PFSK-1 (cell line): ENCODE data around the gene ERGIC1.

ENCODE experiments used
- FOXP2 ChIP-seq: optimal IDR thresholded peaks from 2 replicates; pipeline ENCODE3; 2011; ENCODE audit warnings: borderline replicate concordance, control low read depth, inconsistent platforms; ENCODE audit not compliant: insufficient read depth; ENCODE audit errors: extremely low read length, extremely low read depth
- POLR2AphosphoS5 ChIP-seq: IDR thresholded peaks from 2 replicates; pipeline ENCODE4 v1.6.1; 2012; ENCODE audit warnings: low read depth, mild to moderate bottlenecking, control low read depth, low read length, moderate library complexity
- SIN3A ChIP-seq: IDR thresholded peaks from 2 replicates; pipeline ENCODE4 v1.6.1; 2012; ENCODE audit warnings: mild to moderate bottlenecking, low read length, moderate library complexity, borderline replicate concordance; ENCODE audit not compliant: insufficient read depth
- TAF1 ChIP-seq: IDR thresholded peaks from 2 replicates; pipeline ENCODE4 v1.6.1; 2012; ENCODE audit warnings: low read length, control low read depth, borderline replicate concordance; ENCODE audit not compliant: insufficient read depth
- TF ChIP-seq, protein P1 (sequence below), 2 experiments: IDR thresholded peaks; 2 replicates each; pipeline versions ENCODE4 v1.6.1 to v1.8.0; 2011 to 2012; ENCODE audit warnings: low read depth in 2 of 2, low read length in 2 of 2, control low read depth in 1 of 2, inconsistent platforms in 1 of 2, mild to moderate bottlenecking in 1 of 2, moderate library complexity in 1 of 2; ENCODE audit not compliant: insufficient read depth in 1 of 2

ERGIC1 gene

DNA sequence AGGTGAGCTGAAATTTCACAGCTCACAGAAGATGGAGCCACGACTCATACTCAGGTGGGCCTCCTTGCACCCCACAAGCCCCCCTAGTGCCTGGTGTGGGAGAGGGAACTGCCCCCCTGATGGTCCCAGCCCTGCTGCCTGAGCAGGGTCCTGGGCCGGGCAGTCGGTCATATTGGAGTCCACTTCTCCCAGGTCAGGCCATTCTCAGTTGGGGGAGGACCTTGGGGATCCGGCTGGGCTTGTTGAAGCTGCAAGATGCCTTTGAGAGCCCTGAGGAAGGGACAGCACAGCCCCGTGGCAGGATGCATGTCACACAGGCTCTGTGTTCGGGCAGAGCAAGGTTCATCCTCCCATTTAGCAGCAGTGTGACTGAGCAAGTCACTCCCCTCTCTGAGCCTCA is 56.6 kb downstream of the ERGIC1 start:
- TF ChIP-seq POLR2AphosphoS5 (no peak), FOXP2 (no peak), SIN3A (no peak), TAF1 (no peak)
- TF ChIP-seq, protein P1, sequence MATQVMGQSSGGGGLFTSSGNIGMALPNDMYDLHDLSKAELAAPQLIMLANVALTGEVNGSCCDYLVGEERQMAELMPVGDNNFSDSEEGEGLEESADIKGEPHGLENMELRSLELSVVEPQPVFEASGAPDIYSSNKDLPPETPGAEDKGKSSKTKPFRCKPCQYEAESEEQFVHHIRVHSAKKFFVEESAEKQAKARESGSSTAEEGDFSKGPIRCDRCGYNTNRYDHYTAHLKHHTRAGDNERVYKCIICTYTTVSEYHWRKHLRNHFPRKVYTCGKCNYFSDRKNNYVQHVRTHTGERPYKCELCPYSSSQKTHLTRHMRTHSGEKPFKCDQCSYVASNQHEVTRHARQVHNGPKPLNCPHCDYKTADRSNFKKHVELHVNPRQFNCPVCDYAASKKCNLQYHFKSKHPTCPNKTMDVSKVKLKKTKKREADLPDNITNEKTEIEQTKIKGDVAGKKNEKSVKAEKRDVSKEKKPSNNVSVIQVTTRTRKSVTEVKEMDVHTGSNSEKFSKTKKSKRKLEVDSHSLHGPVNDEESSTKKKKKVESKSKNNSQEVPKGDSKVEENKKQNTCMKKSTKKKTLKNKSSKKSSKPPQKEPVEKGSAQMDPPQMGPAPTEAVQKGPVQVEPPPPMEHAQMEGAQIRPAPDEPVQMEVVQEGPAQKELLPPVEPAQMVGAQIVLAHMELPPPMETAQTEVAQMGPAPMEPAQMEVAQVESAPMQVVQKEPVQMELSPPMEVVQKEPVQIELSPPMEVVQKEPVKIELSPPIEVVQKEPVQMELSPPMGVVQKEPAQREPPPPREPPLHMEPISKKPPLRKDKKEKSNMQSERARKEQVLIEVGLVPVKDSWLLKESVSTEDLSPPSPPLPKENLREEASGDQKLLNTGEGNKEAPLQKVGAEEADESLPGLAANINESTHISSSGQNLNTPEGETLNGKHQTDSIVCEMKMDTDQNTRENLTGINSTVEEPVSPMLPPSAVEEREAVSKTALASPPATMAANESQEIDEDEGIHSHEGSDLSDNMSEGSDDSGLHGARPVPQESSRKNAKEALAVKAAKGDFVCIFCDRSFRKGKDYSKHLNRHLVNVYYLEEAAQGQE (IDR thresholded peaks at IDR 0.05; ENCODE audit: insufficient read depth in 1 of 2, low read depth in 2 of 2, low read length in 2 of 2) = no peak

DNA sequence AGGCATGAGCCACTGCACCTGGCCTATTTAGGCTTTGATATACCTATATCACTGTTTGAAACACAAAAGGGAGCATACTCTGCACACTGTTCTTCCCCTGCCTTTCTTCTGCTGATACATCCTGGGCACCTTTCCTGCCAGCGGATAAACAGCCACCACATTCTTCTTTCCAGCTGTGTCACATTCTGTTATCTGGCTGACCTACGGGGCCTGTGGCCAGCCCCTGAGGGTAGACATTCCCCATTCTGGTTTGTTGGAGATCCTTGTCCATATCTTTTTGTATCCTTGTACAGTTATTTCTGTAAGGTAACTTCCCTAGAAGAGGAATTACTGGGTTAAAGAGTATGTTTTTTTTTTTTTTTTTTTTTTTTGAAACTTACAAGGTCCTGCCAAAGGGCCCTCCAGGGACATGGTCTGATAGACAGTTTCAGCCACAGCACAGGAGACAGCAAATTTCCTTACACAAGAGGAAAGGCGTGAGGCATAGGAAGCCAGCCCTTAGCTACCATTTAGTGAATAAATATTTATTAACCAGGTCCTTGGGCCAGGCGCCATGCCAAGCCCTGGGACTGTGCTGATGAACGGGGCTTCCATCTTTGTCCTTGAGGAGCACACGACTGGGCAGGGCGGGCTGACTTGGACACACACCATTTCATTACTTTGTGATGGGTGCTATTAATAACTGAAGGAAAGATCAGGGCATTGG is 57.8 kb downstream of the ERGIC1 start:
- TF ChIP-seq, protein P1 (IDR thresholded peaks at IDR 0.05; ENCODE audit: insufficient read depth in 1 of 2, low read depth in 2 of 2, low read length in 2 of 2) = no peak
- TF ChIP-seq TAF1 (no peak), POLR2AphosphoS5 (no peak), FOXP2 (no peak), SIN3A (no peak)

DNA sequence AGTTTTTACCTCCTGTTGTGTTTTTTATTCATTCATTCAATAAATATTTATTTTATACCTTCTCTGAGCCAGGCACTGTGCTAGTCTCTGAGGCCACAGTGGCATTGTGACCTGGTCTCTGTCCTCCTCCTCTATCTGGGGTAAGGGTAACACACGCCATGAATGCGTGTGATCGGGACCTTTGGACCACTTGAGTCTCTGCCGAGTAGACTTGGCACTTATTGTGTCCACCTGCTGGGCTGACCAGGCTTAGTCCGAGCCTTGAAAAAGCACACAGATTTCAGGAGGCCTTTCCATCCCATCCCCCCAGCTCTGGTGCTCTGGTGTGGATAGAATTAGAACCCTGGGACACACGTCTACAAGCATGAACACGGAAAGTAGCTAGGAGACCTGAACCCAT is 58.7 kb downstream of the ERGIC1 start:
- TF ChIP-seq, protein P1 (IDR thresholded peaks at IDR 0.05; ENCODE audit: insufficient read depth in 1 of 2, low read depth in 2 of 2, low read length in 2 of 2) = no peak
- TF ChIP-seq SIN3A (no peak), FOXP2 (no peak), POLR2AphosphoS5 (no peak), TAF1 (no peak)

DNA sequence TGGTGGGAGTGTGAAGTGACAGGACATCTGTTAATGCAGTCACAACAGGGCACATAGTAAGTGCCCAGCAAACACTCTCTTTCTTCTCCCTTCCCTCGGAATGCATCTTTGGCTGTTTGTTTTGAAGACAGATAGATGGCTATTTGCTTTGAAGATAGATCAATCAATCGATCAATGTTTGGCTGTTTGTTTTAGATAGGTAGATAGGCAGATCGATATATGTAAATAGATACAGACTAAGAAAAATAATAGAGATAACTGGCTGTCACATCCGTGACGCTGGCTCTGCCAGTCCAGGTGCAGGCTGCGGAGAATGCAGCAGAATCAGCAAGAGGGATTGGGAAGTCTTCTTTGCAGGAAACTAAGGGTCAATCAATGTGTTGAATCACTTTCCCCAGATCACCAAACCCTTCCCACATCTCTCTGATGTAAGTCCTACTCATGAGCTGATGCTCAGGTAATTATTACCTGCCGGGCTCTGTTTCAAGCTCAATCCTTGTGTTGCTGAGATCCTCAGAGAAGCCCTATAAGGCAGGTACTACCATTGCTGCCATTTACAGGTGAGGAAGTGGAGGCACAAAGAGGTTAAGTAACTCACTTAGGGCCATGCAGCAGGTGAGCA is 60.8 kb downstream of the ERGIC1 start:
- TF ChIP-seq TAF1 (no peak), FOXP2 (no peak)

DNA sequence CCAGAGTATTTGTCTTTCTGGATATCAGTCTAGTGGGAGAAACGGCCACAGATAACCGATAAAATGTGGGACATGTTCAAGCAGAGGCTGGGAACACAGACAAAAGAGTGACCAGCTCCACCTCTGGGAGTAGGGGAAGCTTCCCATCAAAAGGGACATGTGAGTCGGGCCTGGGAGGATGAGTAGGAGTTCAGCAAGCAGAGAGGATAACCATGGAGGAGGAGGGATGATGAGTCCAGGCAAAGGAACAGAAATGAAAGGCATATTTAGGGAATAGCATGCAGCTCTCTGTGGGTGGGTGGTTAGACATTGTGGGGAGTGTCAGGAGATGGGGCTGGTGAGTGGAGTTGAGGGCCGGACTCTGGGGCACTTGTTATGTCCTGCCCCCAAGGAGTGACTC is 61.5 kb downstream of the ERGIC1 start:
- TF ChIP-seq FOXP2 (no peak), SIN3A (no peak), TAF1 (no peak), POLR2AphosphoS5 (no peak)
- TF ChIP-seq, protein P1 (IDR thresholded peaks at IDR 0.05; ENCODE audit: insufficient read depth in 1 of 2, low read depth in 2 of 2, low read length in 2 of 2) = no peak

DNA sequence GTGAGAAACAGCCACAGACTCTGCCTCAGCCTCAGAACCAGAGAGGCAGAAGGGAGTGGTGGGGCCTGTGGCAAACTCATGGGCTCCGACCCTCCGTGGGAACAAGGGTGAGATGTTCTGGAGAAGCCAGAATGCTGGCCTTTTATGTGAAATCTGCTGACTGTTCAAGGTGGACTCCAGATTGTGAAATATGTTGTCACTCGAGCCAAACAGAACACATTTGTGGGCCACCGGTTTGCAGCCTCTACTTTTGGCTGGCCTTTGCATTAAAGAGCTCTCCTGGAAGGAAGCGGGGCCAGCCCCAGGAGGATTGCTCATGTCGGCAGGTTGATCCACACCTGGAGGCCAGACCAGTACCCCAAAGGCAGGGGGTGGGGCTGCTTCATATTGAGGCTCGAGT is 62.4 kb downstream of the ERGIC1 start:
- TF ChIP-seq POLR2AphosphoS5 = no peak
- TF ChIP-seq TAF1 = no peak
- TF ChIP-seq, protein P1 (IDR thresholded peaks at IDR 0.05; ENCODE audit: insufficient read depth in 1 of 2, low read depth in 2 of 2, low read length in 2 of 2) = no peak
- no peak for TF ChIP-seq FOXP2
- TF ChIP-seq SIN3A = no peak
